Activated CD4-positive, alpha-beta memory T cell treated with anti-CD3 and anti-CD28 coated beads for 36 hours (primary cell): Measurements from ENCODE around the gene PTPRF. TPM values are rescaled to one million over a fixed set of nuclear protein-coding genes. Genes with fewer than 3 reads are reported as not detected.

ENCODE experiments used
- CTCF ChIA-PET: fragments of 350-600 bp; sonication (Branson Sonifier 250); formaldehyde crosslinking; loops from one replicate; lab custom pipeline; 2021; ENCODE audit warnings: antibody characterized with exemption, inconsistent platforms; lab: Charles Lee
- POLR2A ChIA-PET: fragments of 350-600 bp; sonication (Branson Sonifier 250); formaldehyde crosslinking; loops from one replicate; lab custom pipeline; 2021; ENCODE audit warnings: antibody characterized with exemption; lab: Charles Lee
- DNase-seq: peaks from one replicate; pipeline ENCODE4 v3.0.0-alpha.2; 2020
- H3K27ac Mint-ChIP-seq: one replicate; pipeline ENCODE4 v1.8.0; 2021; ENCODE audit warnings: mixed read lengths
- H3K27me3 Mint-ChIP-seq: one replicate; pipeline ENCODE4 v1.8.0; 2021; ENCODE audit warnings: mixed read lengths
- H3K36me3 Mint-ChIP-seq: one replicate; pipeline ENCODE4 v1.8.0; 2021; ENCODE audit warnings: mixed read lengths
- H3K4me1 Mint-ChIP-seq: one replicate; pipeline ENCODE4 v1.8.0; 2021; ENCODE audit warnings: low read depth, mixed read lengths
- H3K4me3 Mint-ChIP-seq: one replicate; pipeline ENCODE4 v1.8.0; 2021; ENCODE audit warnings: mild to moderate bottlenecking, mixed read lengths
- H3K9me3 Mint-ChIP-seq: one replicate; pipeline ENCODE4 v1.8.0; 2021; ENCODE audit warnings: mixed read lengths
- intact Hi-C: fragments of 100-400 bp; cut with micrococcal nuclease; formaldehyde crosslinking; loops from one replicate; pipeline ENCODE4 v1.15.1; 2023
- total RNA-seq, 2 experiments: library from RNA; stranded (reverse); gene quantifications; one replicate each; pipeline ENCODE4 v1.2.3, GENCODE V29; 2021

Gene PTPRF
- total RNA-seq, 2 experiments from 2014 or later = 2.4 to 2.8 TPM

GRCh38 chr1:43518935-43519686, 11.6 kb upstream of the PTPRF start:
- Mint-ChIP-seq H3K27me3 (peaks cover 33% of the 10 kb centered on the region), H3K4me3 (no peak overlapping the region), H3K4me1 (no peaks in the 10 kb centered on the region), H3K36me3 (no peaks in the 10 kb centered on the region), H3K27ac (no peak overlapping the region), H3K9me3 (no peaks in the 10 kb centered on the region)
- CTCF ChIA-PET = no interaction called here
- intact Hi-C loops = no loop called here
- no peak for DNase-seq
- POLR2A ChIA-PET = no interaction called here

- ChIA-PET CTCF (interaction anchor here (1.8 kb wide), 1 partner anchor 10 kb away, joined by 7 read pairs; no protein-coding TSS in a partner anchor), POLR2A (no interaction called here)
- Mint-ChIP-seq H3K4me3 (no peak overlapping the region), H3K4me1 (no peaks in the 10 kb centered on the region), H3K36me3 (no peaks in the 10 kb centered on the region), H3K27ac (no peak overlapping the region), H3K9me3 (no peaks in the 10 kb centered on the region), H3K27me3 (peaks cover 32% of the 10 kb centered on the region)
- DNase-seq = no peak
- intact Hi-C loops = no loop called here
Measured at GRCh38 chr1:43520100-43520778, 10.4 kb upstream of the PTPRF start.

GRCh38 chr1:43521078-43521477, 9.6 kb upstream of the PTPRF start:
- Mint-ChIP-seq H3K27ac (no peak overlapping the region), H3K36me3 (no peaks in the 10 kb centered on the region), H3K9me3 (no peaks in the 10 kb centered on the region), H3K4me3 (no peak overlapping the region), H3K4me1 (no peaks in the 10 kb centered on the region), H3K27me3 (peaks cover 32% of the 10 kb centered on the region)
- CTCF ChIA-PET = interaction anchor here (1.8 kb wide), 1 partner anchor 9 kb away, joined by 7 read pairs; no protein-coding TSS in a partner anchor
- no peak for DNase-seq
- POLR2A ChIA-PET = interaction anchor here (1.7 kb wide), 1 partner anchor 11 kb away, joined by 4 read pairs; no protein-coding TSS in a partner anchor
- intact Hi-C loops = no loop called here

GRCh38 chr1:43521756-43522155, 8.9 kb upstream of the PTPRF start:
- ChIA-PET CTCF (interaction anchor here (0.6 to 1.8 kb wide), 2 partner anchors 8 to 239 kb away, joined by 3 to 7 read pairs; no protein-coding TSS in a partner anchor), POLR2A (interaction anchor here (1.7 kb wide), 1 partner anchor 11 kb away, joined by 4 read pairs; no protein-coding TSS in a partner anchor)
- no peak overlapping the region for H3K4me3 Mint-ChIP-seq
- intact Hi-C loops = no loop called here
- no peak overlapping the region for H3K27ac Mint-ChIP-seq
- H3K4me1 Mint-ChIP-seq = no peaks in the 10 kb centered on the region
- peaks cover 30% of the 10 kb centered on the region for H3K27me3 Mint-ChIP-seq
- no peak for DNase-seq
- no peaks in the 10 kb centered on the region for H3K9me3 Mint-ChIP-seq
- H3K36me3 Mint-ChIP-seq = no peaks in the 10 kb centered on the region

- H3K27ac Mint-ChIP-seq = no peak overlapping the region
- ChIA-PET POLR2A (interaction anchor here (1.7 kb wide), 1 partner anchor 12 kb away, joined by 4 read pairs; no protein-coding TSS in a partner anchor), CTCF (interaction anchor here (0.6 to 0.7 kb wide), 2 partner anchors 239 to 296 kb away, joined by 3 read pairs; no protein-coding TSS in a partner anchor)
- H3K9me3 Mint-ChIP-seq = no peaks in the 10 kb centered on the region
- no peak for DNase-seq
- peaks cover 28% of the 10 kb centered on the region for H3K27me3 Mint-ChIP-seq
- intact Hi-C loops = no loop called here
- H3K36me3 Mint-ChIP-seq = no peaks in the 10 kb centered on the region
- no peak overlapping the region for H3K4me3 Mint-ChIP-seq
- no peaks in the 10 kb centered on the region for H3K4me1 Mint-ChIP-seq
Measured at GRCh38 chr1:43522431-43522775, 8.3 kb upstream of the PTPRF start.

GRCh38 chr1:43522776-43523480, 7.8 kb upstream of the PTPRF start:
- no peaks in the 10 kb centered on the region for H3K4me1 Mint-ChIP-seq
- CTCF ChIA-PET = interaction anchor here (0.7 kb wide), 1 partner anchor 296 kb away, joined by 3 read pairs; no protein-coding TSS in a partner anchor
- no peak overlapping the region for H3K4me3 Mint-ChIP-seq
- no peaks in the 10 kb centered on the region for H3K9me3 Mint-ChIP-seq
- intact Hi-C loops = no loop called here
- peaks cover 28% of the 10 kb centered on the region for H3K27me3 Mint-ChIP-seq
- H3K27ac Mint-ChIP-seq = no peak overlapping the region
- no peaks in the 10 kb centered on the region for H3K36me3 Mint-ChIP-seq
- DNase-seq = no peak
- POLR2A ChIA-PET = no interaction called here

GRCh38 chr1:43524804-43525203, 5.9 kb upstream of the PTPRF start:
- ChIA-PET POLR2A (no interaction called here), CTCF (interaction anchor here (3.4 kb wide), 1 partner anchor 410 kb away, joined by 14 read pairs; no protein-coding TSS in a partner anchor)

GRCh38 chr1:43526002-43526401, 4.7 kb upstream of the PTPRF start:
- intact Hi-C loops = loop anchor here (5.0 kb wide), 3 partner anchors 126 to 521 kb away; partner anchors contain the start of genes IPO13 and KDM4A
- no peak overlapping the region for H3K27ac Mint-ChIP-seq
- DNase-seq = no peak
- H3K4me1 Mint-ChIP-seq = peaks cover 9% of the 10 kb centered on the region
- POLR2A ChIA-PET = no interaction called here
- no peak overlapping the region for H3K4me3 Mint-ChIP-seq
- no peaks in the 10 kb centered on the region for H3K9me3 Mint-ChIP-seq
- CTCF ChIA-PET = interaction anchor here (1.1 to 3.4 kb wide), 3 partner anchors 238 to 510 kb away, joined by 3 to 14 read pairs (median 5); no protein-coding TSS in a partner anchor
- no peaks in the 10 kb centered on the region for H3K36me3 Mint-ChIP-seq
- H3K27me3 Mint-ChIP-seq = peaks cover 35% of the 10 kb centered on the region

More at GRCh38 chr1:43524804-43525203, 5.9 kb upstream of the PTPRF start:
- peaks cover 30% of the 10 kb centered on the region for H3K27me3 Mint-ChIP-seq
- H3K27ac Mint-ChIP-seq = no peak overlapping the region
- no peak for DNase-seq
- peaks cover 2% of the 10 kb centered on the region for H3K4me1 Mint-ChIP-seq
- no peak overlapping the region for H3K4me3 Mint-ChIP-seq
- H3K9me3 Mint-ChIP-seq = no peaks in the 10 kb centered on the region
- H3K36me3 Mint-ChIP-seq = no peaks in the 10 kb centered on the region
- intact Hi-C loops = loop anchor here (5.0 kb wide), 3 partner anchors 127 to 522 kb away; partner anchors contain the start of genes IPO13 and KDM4A

GRCh38 chr1:43527111-43527878, 3.4 kb upstream of the PTPRF start:
- H3K27ac Mint-ChIP-seq = no peak overlapping the region
- no peak for DNase-seq
- no peaks in the 10 kb centered on the region for H3K9me3 Mint-ChIP-seq
- peaks cover 13% of the 10 kb centered on the region for H3K4me1 Mint-ChIP-seq
- H3K27me3 Mint-ChIP-seq = peaks cover 39% of the 10 kb centered on the region
- intact Hi-C loops = loop anchor here (5.0 kb wide), 3 partner anchors 125 to 520 kb away; partner anchors contain the start of genes IPO13 and KDM4A
- ChIA-PET CTCF (interaction anchor here (0.6 to 3.4 kb wide), 8 partner anchors 13 to 521 kb away, joined by 3 to 14 read pairs (median 3); no protein-coding TSS in a partner anchor), POLR2A (interaction anchor here (0.7 kb wide), 1 partner anchor 123 kb away, joined by 3 read pairs; no protein-coding TSS in a partner anchor)
- H3K4me3 Mint-ChIP-seq = no peak overlapping the region
- no peaks in the 10 kb centered on the region for H3K36me3 Mint-ChIP-seq

GRCh38 chr1:43529206-43529731, 1.4 kb upstream of the PTPRF start:
- Mint-ChIP-seq H3K4me1 (peaks cover 16% of the 10 kb centered on the region), H3K4me3 (no peak overlapping the region), H3K36me3 (no peaks in the 10 kb centered on the region), H3K27me3 (peaks cover 37% of the 10 kb centered on the region), H3K9me3 (no peaks in the 10 kb centered on the region), H3K27ac (no peak overlapping the region)
- POLR2A ChIA-PET = no interaction called here
- intact Hi-C loops = loop anchor here (1.0 to 5.0 kb wide), 4 partner anchors 123 to 518 kb away; partner anchors contain the start of genes IPO13 and KDM4A
- DNase-seq = peak; percentile 87
- CTCF ChIA-PET = interaction anchor here (0.7 to 2.2 kb wide), 19 partner anchors 8 to 519 kb away, joined by 3 to 31 read pairs (median 4); partner anchors contain the start of gene ARTN
